ENCODE results near the gene WDR90.

DNA sequence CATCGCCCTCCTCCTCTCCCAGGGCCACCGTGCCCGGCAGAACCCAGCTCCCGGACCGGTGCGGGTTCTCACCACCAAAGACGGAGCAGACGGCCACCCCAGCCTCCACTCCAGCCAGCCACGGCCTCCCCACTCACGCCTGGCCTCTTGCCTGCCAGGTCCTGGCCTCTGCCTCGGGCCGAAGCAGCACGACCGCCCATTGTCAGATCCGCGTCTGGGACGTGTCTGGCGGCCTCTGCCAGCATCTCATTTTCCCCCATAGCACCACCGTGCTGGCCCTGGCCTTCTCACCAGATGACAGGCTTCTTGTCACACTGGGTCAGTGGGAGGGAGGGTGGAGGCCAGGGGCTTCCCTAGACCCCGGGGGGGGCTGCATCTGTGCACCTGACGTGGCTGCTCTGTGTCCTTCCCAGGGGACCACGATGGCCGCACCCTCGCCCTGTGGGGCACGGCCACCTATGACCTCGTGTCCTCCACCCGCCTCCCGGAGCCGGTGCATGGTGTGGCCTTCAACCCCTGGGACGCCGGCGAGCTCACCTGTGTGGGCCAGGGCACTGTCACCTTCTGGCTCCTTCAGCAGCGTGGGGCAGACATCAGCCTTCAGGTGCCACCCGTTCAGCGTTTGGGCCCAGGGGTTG lies 12.1 kb downstream of the WDR90 start:
- TF ChIP-seq CTCF (IDR thresholded peaks at IDR 0.05), result peak in 1 of 3 experiments; percentile 6
- TF ChIP-seq POLR2AphosphoS5 (IDR thresholded peaks at IDR 0.05), result no peak
- TF ChIP-seq POLR2A (IDR thresholded peaks at IDR 0.05; ENCODE audit: low read depth), result no peak

All from esophagus muscularis mucosa (tissue), 3 donors.